WTC11 (cell line): ENCODE data around the gene SCN4B. TPM values are rescaled to one million over a fixed set of nuclear protein-coding genes. Genes with fewer than 3 reads are reported as not detected.

Experiments
- ATAC-seq: fragments of 200-7000 bp; cut with Tn5 transposase; 2 replicates; pipeline ENCODE4 v1.10.0; 2021; ENCODE audit warnings: mild to moderate bottlenecking, moderate library complexity
- CTCF ChIA-PET: fragments of 300-600 bp; sonication (Branson Sonifier 250); formaldehyde crosslinking; loops from one replicate; lab custom pipeline; 2021; ENCODE audit warnings: antibody characterized with exemption; lab: Charles Lee
- POLR2A ChIA-PET: fragments of 350-600 bp; sonication (Branson Sonifier 250); formaldehyde crosslinking; loops from one replicate; lab custom pipeline; 2021; ENCODE audit warnings: antibody characterized with exemption; lab: Charles Lee
- DNase-seq: peaks from one replicate; pipeline ENCODE4 v3.0.0; 2021; ENCODE audit warnings: low spot score
- H3K27ac Mint-ChIP-seq: 2 replicates; pipeline ENCODE4 v1.8.0; 2021; ENCODE audit warnings: mixed read lengths
- H3K27me3 Mint-ChIP-seq: 2 replicates; pipeline ENCODE4 v1.8.0; 2021; ENCODE audit warnings: low read depth, mild to moderate bottlenecking, moderate library complexity, mixed read lengths
- H3K36me3 Mint-ChIP-seq: 2 replicates; pipeline ENCODE4 v1.8.0; 2021; ENCODE audit warnings: mixed read lengths
- H3K4me1 Mint-ChIP-seq: 2 replicates; pipeline ENCODE4 v1.8.0; 2022; ENCODE audit warnings: mixed read lengths
- H3K4me3 Mint-ChIP-seq: 2 replicates; pipeline ENCODE4 v1.8.0; 2021; ENCODE audit warnings: mild to moderate bottlenecking, moderate library complexity, mixed read lengths
- H3K9me3 Mint-ChIP-seq: 2 replicates; pipeline ENCODE4 v1.8.0; 2021; ENCODE audit warnings: mixed read lengths
- ATF1 ChIP-seq: sonication (generic); formaldehyde crosslinking; IDR thresholded peaks from 2 replicates; pipeline ENCODE4 v1.8.1; 2023; ENCODE audit warnings: mild to moderate bottlenecking, moderate library complexity, missing genetic modification reagents
- CREB1 ChIP-seq: sonication (generic); formaldehyde crosslinking; IDR thresholded peaks from 2 replicates; pipeline ENCODE4 v1.8.0; 2023; ENCODE audit warnings: mild to moderate bottlenecking, missing genetic modification reagents
- ESRRA ChIP-seq: sonication (generic); formaldehyde crosslinking; IDR thresholded peaks from 2 replicates; pipeline ENCODE4 v1.8.1; 2022; ENCODE audit warnings: mild to moderate bottlenecking, missing genetic modification reagents, borderline replicate concordance
- ETV6 ChIP-seq: sonication (generic); formaldehyde crosslinking; IDR thresholded peaks from 2 replicates; pipeline ENCODE4 v1.8.1; 2022; ENCODE audit warnings: mild to moderate bottlenecking, missing genetic modification reagents
- OVOL2 ChIP-seq: fragments of 250-450 bp; sonication (Bioruptor Pico); IDR thresholded peaks from 2 replicates; pipeline ENCODE4 v1.9.0; 2021; ENCODE audit warnings: mild to moderate bottlenecking, borderline replicate concordance
- TCF7 ChIP-seq: sonication (generic); formaldehyde crosslinking; IDR thresholded peaks from 2 replicates; pipeline ENCODE4 v1.8.0; 2022; ENCODE audit warnings: mild to moderate bottlenecking, low read depth, missing genetic modification reagents, moderate library complexity
- ZNF423 ChIP-seq: fragments of 250-450 bp; sonication (Bioruptor Pico); IDR thresholded peaks from 2 replicates; pipeline ENCODE4 v2.1.2; 2022; ENCODE audit warnings: mild to moderate bottlenecking, moderate library complexity
- total RNA-seq: library from RNA; stranded (reverse); gene quantifications from 3 replicates; pipeline ENCODE4 v1.2.3, GENCODE V29; 2021
- TF ChIP-seq, protein P1 (sequence below): fragments of 200-600 bp; IDR thresholded peaks from 2 replicates; pipeline ENCODE4 v1.8.0; 2022; ENCODE audit warnings: antibody characterized with exemption
- TF ChIP-seq, protein P2 (sequence below): sonication (generic); formaldehyde crosslinking; IDR thresholded peaks from 2 replicates; pipeline ENCODE4 v1.8.1; 2022; ENCODE audit warnings: mild to moderate bottlenecking, moderate library complexity, missing genetic modification reagents
- TF ChIP-seq, protein P3 (sequence below): sonication (generic); formaldehyde crosslinking; IDR thresholded peaks from 2 replicates; pipeline ENCODE4 v1.8.1; 2023; ENCODE audit warnings: mild to moderate bottlenecking, moderate library complexity, missing genetic modification reagents
- TF ChIP-seq, protein P4 (sequence below): fragments of 250-450 bp; sonication (Bioruptor Pico); IDR thresholded peaks from 2 replicates; pipeline ENCODE4 v2.1.2; 2022; ENCODE audit warnings: mild to moderate bottlenecking, moderate library complexity
- TF ChIP-seq, protein P5 (sequence below): sonication (generic); formaldehyde crosslinking; IDR thresholded peaks from 2 replicates; pipeline ENCODE4 v1.8.0; 2023; ENCODE audit warnings: mild to moderate bottlenecking, missing genetic modification reagents
- TF ChIP-seq, protein P6 (sequence below): sonication (generic); formaldehyde crosslinking; IDR thresholded peaks from 2 replicates; pipeline ENCODE4 v1.8.1; 2022; ENCODE audit warnings: missing genetic modification reagents, borderline replicate concordance

The SCN4B gene
- total RNA-seq, 1 experiment from 2014 or later: 4.4 TPM

DNA sequence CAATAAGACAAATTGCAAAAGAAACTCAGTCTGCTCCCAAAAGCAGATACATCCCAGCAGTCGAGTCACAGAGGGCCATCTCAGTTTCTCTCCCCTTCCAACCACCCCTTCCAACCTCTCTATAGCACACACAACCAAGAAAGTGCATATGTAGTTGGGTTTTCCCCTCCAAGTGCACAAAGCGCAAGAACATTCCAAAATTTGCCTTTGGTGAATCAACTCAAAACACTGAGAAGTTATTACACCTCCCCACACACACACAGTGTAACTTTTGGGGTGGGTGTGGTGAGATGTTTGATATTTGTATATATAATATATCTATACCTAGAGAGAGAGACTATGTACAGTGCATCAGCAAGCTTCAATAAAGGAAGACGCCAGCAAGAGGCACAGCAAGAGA, 10.2 kb upstream of the SCN4B start (continued):
- TF ChIP-seq, protein P1, sequence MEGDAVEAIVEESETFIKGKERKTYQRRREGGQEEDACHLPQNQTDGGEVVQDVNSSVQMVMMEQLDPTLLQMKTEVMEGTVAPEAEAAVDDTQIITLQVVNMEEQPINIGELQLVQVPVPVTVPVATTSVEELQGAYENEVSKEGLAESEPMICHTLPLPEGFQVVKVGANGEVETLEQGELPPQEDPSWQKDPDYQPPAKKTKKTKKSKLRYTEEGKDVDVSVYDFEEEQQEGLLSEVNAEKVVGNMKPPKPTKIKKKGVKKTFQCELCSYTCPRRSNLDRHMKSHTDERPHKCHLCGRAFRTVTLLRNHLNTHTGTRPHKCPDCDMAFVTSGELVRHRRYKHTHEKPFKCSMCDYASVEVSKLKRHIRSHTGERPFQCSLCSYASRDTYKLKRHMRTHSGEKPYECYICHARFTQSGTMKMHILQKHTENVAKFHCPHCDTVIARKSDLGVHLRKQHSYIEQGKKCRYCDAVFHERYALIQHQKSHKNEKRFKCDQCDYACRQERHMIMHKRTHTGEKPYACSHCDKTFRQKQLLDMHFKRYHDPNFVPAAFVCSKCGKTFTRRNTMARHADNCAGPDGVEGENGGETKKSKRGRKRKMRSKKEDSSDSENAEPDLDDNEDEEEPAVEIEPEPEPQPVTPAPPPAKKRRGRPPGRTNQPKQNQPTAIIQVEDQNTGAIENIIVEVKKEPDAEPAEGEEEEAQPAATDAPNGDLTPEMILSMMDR: no peak
- TF ChIP-seq, protein P2, sequence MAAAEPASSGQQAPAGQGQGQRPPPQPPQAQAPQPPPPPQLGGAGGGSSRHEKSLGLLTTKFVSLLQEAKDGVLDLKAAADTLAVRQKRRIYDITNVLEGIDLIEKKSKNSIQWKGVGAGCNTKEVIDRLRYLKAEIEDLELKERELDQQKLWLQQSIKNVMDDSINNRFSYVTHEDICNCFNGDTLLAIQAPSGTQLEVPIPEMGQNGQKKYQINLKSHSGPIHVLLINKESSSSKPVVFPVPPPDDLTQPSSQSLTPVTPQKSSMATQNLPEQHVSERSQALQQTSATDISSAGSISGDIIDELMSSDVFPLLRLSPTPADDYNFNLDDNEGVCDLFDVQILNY (CRISPR knock-in tag): no peak
- TF ChIP-seq ETV6 (CRISPR knock-in tag): no peak
- TF ChIP-seq, protein P3, sequence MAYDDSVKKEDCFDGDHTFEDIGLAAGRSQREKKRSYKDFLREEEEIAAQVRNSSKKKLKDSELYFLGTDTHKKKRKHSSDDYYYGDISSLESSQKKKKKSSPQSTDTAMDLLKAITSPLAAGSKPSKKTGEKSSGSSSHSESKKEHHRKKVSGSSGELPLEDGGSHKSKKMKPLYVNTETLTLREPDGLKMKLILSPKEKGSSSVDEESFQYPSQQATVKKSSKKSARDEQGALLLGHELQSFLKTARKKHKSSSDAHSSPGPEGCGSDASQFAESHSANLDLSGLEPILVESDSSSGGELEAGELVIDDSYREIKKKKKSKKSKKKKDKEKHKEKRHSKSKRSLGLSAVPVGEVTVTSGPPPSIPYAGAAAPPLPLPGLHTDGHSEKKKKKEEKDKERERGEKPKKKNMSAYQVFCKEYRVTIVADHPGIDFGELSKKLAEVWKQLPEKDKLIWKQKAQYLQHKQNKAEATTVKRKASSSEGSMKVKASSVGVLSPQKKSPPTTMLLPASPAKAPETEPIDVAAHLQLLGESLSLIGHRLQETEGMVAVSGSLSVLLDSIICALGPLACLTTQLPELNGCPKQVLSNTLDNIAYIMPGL (CRISPR knock-in tag): no peak
- no peak for TF ChIP-seq ATF1 (CRISPR knock-in tag)

DNA sequence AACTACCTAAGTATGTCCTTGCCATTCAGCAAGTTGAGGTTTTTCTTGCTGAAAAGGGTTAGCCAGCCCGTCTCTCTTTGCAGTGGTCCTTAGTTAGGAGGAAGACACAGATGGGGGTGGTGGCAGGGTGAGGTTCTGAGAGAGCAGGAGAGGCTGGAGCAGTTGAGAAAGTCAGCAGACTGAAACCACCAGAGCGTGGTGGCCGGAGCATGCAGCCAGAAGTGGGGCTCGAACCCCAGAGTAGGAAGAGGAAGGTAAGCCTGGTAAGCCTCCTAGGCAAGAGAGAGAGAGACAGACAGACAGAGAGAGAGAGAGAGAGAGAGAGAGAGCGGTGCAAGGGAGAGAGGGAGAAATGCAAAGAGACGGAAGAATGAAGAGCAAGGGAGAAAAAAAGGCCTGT, 9.2 kb upstream of the SCN4B start:
- POLR2A ChIA-PET: no interaction called here
- peaks cover 36% of the 10 kb centered on the region for H3K27me3 Mint-ChIP-seq
- H3K27ac Mint-ChIP-seq: no peak overlapping the region
- ATAC-seq (no peak), DNase-seq (no peak)
- H3K4me1 Mint-ChIP-seq: peaks cover 24% of the 10 kb centered on the region
- no peak overlapping the region for H3K4me3 Mint-ChIP-seq
- H3K36me3 Mint-ChIP-seq: no peaks in the 10 kb centered on the region
- TF ChIP-seq, protein P4, sequence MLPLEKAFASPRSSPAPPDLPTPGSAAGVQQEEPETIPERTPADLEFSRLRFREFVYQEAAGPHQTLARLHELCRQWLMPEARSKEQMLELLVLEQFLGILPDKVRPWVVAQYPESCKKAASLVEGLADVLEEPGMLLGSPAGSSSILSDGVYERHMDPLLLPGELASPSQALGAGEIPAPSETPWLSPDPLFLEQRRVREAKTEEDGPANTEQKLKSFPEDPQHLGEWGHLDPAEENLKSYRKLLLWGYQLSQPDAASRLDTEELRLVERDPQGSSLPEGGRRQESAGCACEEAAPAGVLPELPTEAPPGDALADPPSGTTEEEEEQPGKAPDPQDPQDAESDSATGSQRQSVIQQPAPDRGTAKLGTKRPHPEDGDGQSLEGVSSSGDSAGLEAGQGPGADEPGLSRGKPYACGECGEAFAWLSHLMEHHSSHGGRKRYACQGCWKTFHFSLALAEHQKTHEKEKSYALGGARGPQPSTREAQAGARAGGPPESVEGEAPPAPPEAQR: no peak
- TF ChIP-seq TCF7 (CRISPR knock-in tag): no peak
- no peak for TF ChIP-seq OVOL2 (CRISPR knock-in tag)
- TF ChIP-seq, protein P5, sequence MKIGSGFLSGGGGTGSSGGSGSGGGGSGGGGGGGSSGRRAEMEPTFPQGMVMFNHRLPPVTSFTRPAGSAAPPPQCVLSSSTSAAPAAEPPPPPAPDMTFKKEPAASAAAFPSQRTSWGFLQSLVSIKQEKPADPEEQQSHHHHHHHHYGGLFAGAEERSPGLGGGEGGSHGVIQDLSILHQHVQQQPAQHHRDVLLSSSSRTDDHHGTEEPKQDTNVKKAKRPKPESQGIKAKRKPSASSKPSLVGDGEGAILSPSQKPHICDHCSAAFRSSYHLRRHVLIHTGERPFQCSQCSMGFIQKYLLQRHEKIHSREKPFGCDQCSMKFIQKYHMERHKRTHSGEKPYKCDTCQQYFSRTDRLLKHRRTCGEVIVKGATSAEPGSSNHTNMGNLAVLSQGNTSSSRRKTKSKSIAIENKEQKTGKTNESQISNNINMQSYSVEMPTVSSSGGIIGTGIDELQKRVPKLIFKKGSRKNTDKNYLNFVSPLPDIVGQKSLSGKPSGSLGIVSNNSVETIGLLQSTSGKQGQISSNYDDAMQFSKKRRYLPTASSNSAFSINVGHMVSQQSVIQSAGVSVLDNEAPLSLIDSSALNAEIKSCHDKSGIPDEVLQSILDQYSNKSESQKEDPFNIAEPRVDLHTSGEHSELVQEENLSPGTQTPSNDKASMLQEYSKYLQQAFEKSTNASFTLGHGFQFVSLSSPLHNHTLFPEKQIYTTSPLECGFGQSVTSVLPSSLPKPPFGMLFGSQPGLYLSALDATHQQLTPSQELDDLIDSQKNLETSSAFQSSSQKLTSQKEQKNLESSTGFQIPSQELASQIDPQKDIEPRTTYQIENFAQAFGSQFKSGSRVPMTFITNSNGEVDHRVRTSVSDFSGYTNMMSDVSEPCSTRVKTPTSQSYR (CRISPR knock-in tag): no peak
- TF ChIP-seq, protein P6, sequence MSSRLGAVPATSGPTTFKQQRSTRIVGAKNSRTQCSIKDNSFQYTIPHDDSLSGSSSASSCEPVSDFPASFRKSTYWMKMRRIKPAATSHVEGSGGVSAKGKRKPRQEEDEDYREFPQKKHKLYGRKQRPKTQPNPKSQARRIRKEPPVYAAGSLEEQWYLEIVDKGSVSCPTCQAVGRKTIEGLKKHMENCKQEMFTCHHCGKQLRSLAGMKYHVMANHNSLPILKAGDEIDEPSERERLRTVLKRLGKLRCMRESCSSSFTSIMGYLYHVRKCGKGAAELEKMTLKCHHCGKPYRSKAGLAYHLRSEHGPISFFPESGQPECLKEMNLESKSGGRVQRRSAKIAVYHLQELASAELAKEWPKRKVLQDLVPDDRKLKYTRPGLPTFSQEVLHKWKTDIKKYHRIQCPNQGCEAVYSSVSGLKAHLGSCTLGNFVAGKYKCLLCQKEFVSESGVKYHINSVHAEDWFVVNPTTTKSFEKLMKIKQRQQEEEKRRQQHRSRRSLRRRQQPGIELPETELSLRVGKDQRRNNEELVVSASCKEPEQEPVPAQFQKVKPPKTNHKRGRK: no peak
- TF ChIP-seq ESRRA: no peak
- TF ChIP-seq ZNF423 (CRISPR knock-in tag): no peak
- TF ChIP-seq CREB1 (CRISPR knock-in tag): no peak
- CTCF ChIA-PET: interaction anchor here (0.8 kb wide), 1 partner anchor 10 kb away, joined by 4 read pairs; no protein-coding TSS in a partner anchor
- no peaks in the 10 kb centered on the region for H3K9me3 Mint-ChIP-seq
